Right cardiac atrium (tissue), 5 donors: Measurements from ENCODE around the gene AKR1B1. TPM values are rescaled to one million over a fixed set of nuclear protein-coding genes. Genes with fewer than 3 reads are reported as not detected.
A peak's percentile ranks its signal among the peaks of the same experiment; 100 is the strongest.

Experiments used
- ATAC-seq, 2 donors: fragments of 200-7000 bp; cut with Tn5 transposase; one replicate each; pipeline versions ENCODE4 v1.8.0 to v1.9.1; 2020; ENCODE audit warnings: moderate library complexity in 2 of 2, mild to moderate bottlenecking in 1 of 2
- DNase-seq, 3 donors: peaks; one replicate each; pipeline ENCODE4 v3.0.0-alpha.2; 2020
- H3K27ac ChIP-seq: one replicate; pipeline ENCODE4 v1.5.1; 2013; ENCODE audit warnings: mild to moderate bottlenecking, low read length, control low read depth, moderate library complexity
- H3K27me3 ChIP-seq: one replicate; pipeline ENCODE4 v1.6.1; 2013; ENCODE audit not compliant: control insufficient read depth, insufficient read depth
- H3K4me1 ChIP-seq: one replicate; pipeline ENCODE4 v1.6.1; 2013; ENCODE audit warnings: low read length; ENCODE audit not compliant: control insufficient read depth, insufficient read depth
- H3K4me3 ChIP-seq: one replicate; pipeline ENCODE4 v1.5.1; 2013; ENCODE audit warnings: low read length, control low read depth
- H3K9me3 ChIP-seq: one replicate; pipeline ENCODE4 v1.6.1; 2013; ENCODE audit warnings: low read length; ENCODE audit not compliant: control insufficient read depth
- WGBS: extraction: QIAGEN DNeasy Blood & Tissue Kit; methylation state at CpG from one replicate; pipeline ENCODE4 v1.1.7; 2013; 5-methylcytosine and 5-hydroxymethylcytosine counted together
- intact Hi-C, 4 donors: fragments of 100-400 bp; cut with DNase I; formaldehyde crosslinking; loops; one replicate each; pipeline versions ENCODE4 v1.11.0 to v1.14.0; 2022 to 2023
- polyA plus RNA-seq: library from polyadenylated mRNA; stranded (reverse); fragments of 200-250 nt; gene quantifications from one replicate; pipeline ENCODE4 v1.2.3, GENCODE V29; 2013
- total RNA-seq, 4 donors: library from RNA; stranded (reverse); fragmentation: NEBNext Ultra II Directional; extraction: Animal tissue kit (Norgen Biotek cat#: 25700); gene quantifications; one replicate each; pipeline ENCODE4 v1.2.1, GENCODE V29; 2021
- donor health status: healthy with polysubstance abuse.
- donor health status: DM: no; HTN: yes; CAD: no.
- donor health status: DM: no; HTN: no; CAD: no.
- donor health status: DM: no; HTN: yes; CAD: no; lungs with severe emphysema.
- donor health status: DM: yes; HTN: yes; CAD: no.

Gene AKR1B1
- total and polyA plus RNA-seq, 5 donors: 133 to 211 (median 160) TPM

DNA sequence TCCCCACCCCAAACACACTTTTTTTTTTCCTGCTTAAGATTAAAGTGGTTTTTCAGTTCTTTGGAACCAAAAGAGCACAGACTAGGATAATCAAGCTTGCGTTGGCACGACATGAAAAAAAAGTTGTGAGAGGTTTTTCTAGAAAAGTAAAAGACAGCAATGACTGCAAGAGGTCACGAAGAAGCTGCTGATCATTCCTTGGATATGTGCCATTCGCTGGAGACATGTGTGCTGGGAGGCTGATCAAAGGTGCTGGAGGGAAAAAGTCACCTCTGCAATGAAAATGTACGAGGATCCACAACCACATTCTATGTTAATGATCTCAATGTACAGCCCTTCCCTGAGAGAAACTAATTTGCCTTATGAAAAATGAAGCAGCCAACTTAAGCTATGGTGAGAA lies 5.4 kb downstream of the AKR1B1 start:
- H3K9me3 ChIP-seq: no peaks in the 10 kb centered on the region
- H3K27me3 ChIP-seq: no peaks in the 10 kb centered on the region
- DNase-seq: no peak
- H3K4me3 ChIP-seq: no peak overlapping the region
- intact Hi-C loops: loop anchor here in 1 of 4 donors (5.0 kb wide), 1 partner anchor 39 kb away; no protein-coding TSS in a partner anchor
- H3K4me1 ChIP-seq: peaks cover 13% of the 10 kb centered on the region
- no peak for ATAC-seq
- no peak overlapping the region for H3K27ac ChIP-seq
- WGBS: 65% methylated on average over 5 of the region's 5 CpGs

GRCh38 chr7:134452991-134453473 lies 5.9 kb downstream of the AKR1B1 start:
- H3K27ac ChIP-seq: peak overlapping the region; percentile 42
- DNase-seq (no peak), ATAC-seq (peak; percentile 17 to 31)
- H3K27me3 ChIP-seq: no peaks in the 10 kb centered on the region
- H3K9me3 ChIP-seq: no peaks in the 10 kb centered on the region
- H3K4me3 ChIP-seq: no peak overlapping the region
- intact Hi-C loops: loop anchor here in 1 of 4 donors (5.0 kb wide), 1 partner anchor 39 kb away; no protein-coding TSS in a partner anchor
- H3K4me1 ChIP-seq: peaks cover 13% of the 10 kb centered on the region
- 58% methylated on average over 7 of the region's 7 CpGs for whole genome bisulfite sequencing

- WGBS: 74% methylated on average over 5 of the region's 5 CpGs
- H3K4me3 ChIP-seq: no peak overlapping the region
- no peak for DNase-seq
- ATAC-seq: peak; percentile 9 to 13
- peaks cover 13% of the 10 kb centered on the region for H3K4me1 ChIP-seq
- no peaks in the 10 kb centered on the region for H3K27me3 ChIP-seq
- H3K27ac ChIP-seq: no peak overlapping the region
- intact Hi-C loops: loop anchor here in 1 of 4 donors (5.0 kb wide), 1 partner anchor 40 kb away; no protein-coding TSS in a partner anchor
- no peaks in the 10 kb centered on the region for H3K9me3 ChIP-seq
Measured at GRCh38 chr7:134452419-134452838, 6.5 kb downstream of the AKR1B1 start.

GRCh38 chr7:134451656-134452055 lies 7.2 kb downstream of the AKR1B1 start:
- no peak for DNase-seq
- peaks cover 13% of the 10 kb centered on the region for H3K4me1 ChIP-seq
- no peak for ATAC-seq
- H3K4me3 ChIP-seq: no peak overlapping the region
- 66% methylated on average over 11 of the region's 11 CpGs for WGBS
- H3K27me3 ChIP-seq: no peaks in the 10 kb centered on the region
- intact Hi-C loops: loop anchor here in 1 of 4 donors (5.0 kb wide), 1 partner anchor 41 kb away; no protein-coding TSS in a partner anchor
- H3K27ac ChIP-seq: no peak overlapping the region
- no peaks in the 10 kb centered on the region for H3K9me3 ChIP-seq

GRCh38 chr7:134450294-134451000 lies 8.5 kb downstream of the AKR1B1 start:
- Histone ChIP-seq H3K4me3 (no peak overlapping the region), H3K27ac (no peak overlapping the region), H3K27me3 (no peaks in the 10 kb centered on the region), H3K4me1 (peaks cover 13% of the 10 kb centered on the region), H3K9me3 (no peaks in the 10 kb centered on the region)
- 65% methylated on average over 14 of the region's 14 CpGs for WGBS
- ATAC-seq (no peak), DNase-seq (no peak)
- intact Hi-C loops: loop anchor here in 1 of 4 donors (5.0 kb wide), 1 partner anchor 42 kb away; no protein-coding TSS in a partner anchor

- no peak for ATAC-seq
- intact Hi-C loops: loop anchor here in 1 of 4 donors (5.0 kb wide), 1 partner anchor 43 kb away; no protein-coding TSS in a partner anchor
- no peak overlapping the region for H3K4me3 ChIP-seq
- WGBS: 60% methylated on average over 7 of the region's 7 CpGs
- H3K4me1 ChIP-seq: peaks cover 13% of the 10 kb centered on the region
- no peaks in the 10 kb centered on the region for H3K9me3 ChIP-seq
- no peak for DNase-seq
- H3K27me3 ChIP-seq: no peaks in the 10 kb centered on the region
- no peak overlapping the region for H3K27ac ChIP-seq
Measured at GRCh38 chr7:134449680-134450079, 9.2 kb downstream of the AKR1B1 start.

DNA sequence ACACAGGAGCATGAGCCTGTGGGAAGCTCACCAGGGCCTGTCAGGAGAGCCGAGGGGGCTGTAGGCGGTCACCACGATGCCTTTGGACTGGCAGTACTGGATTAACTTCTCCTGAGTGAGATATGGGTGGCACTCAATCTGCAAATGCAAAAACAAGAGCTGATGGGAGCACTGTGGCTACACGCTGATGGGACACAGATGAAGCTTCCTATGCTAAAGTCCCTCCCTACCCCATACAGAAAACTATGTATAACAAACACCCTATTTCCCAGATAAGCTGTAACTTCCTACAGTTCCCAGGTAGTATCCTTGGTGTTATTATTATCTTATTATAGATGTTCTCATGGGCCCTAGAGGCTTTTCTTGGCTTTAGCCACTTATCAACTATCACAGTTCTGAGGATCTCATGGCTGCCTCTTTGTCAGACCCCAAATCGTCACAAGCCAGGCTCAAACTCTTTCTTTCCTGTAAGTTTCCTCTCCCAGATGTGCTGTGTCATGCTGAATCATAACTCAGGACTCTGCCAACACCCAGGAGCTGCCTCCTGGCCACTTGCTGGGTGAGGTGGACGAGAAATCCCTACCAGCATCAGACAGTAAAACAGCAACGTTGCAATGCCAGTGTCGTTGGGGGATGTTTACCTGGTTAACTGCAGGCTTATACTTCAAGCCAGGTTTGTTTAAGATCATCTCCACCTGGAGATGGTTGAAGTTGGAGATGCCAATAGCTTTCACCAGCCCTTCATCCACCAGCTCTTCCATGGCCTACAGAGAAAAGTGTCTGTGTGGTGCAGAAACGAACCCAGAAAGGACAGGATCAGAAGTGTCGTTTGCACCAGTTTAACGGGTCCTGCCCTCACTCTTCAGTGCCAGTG lies 10.3 kb downstream of the AKR1B1 start:
- H3K9me3 ChIP-seq: no peaks in the 10 kb centered on the region
- intact Hi-C loops: no loop called here
- ATAC-seq (no peak), DNase-seq (no peak)
- 70% methylated on average over 11 of the region's 11 CpGs for WGBS
- no peaks in the 10 kb centered on the region for H3K27me3 ChIP-seq
- peaks cover 8% of the 10 kb centered on the region for H3K4me1 ChIP-seq
- no peak overlapping the region for H3K4me3 ChIP-seq
- no peak overlapping the region for H3K27ac ChIP-seq

DNA sequence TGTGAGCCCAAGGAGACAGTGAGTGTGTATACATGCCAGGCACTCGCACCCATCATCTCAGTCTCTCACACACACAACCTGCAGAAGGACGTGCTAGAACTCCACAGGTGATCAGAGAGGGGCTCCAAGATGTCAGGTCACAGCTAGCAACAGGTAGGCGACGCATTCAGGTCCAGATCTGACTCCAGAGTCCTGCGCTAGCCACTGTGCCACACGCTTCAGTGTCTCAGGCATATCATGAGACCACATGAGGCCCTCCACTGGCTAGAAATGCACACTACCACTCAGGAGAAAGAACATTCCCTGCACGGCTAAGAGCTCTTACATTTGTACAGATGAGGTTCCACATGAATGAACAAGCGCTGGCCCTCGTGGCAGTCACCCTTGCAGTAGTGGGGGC lies 11.5 kb downstream of the AKR1B1 start:
- intact Hi-C loops: no loop called here
- H3K4me3 ChIP-seq: no peak overlapping the region
- ATAC-seq: no peak
- peaks cover 2% of the 10 kb centered on the region for H3K4me1 ChIP-seq
- WGBS: 87% methylated on average over 9 of the region's 9 CpGs
- DNase-seq: no peak
- no peaks in the 10 kb centered on the region for H3K9me3 ChIP-seq
- H3K27me3 ChIP-seq: no peaks in the 10 kb centered on the region
- H3K27ac ChIP-seq: no peak overlapping the region

- Histone ChIP-seq H3K4me3 (no peak overlapping the region), H3K9me3 (no peaks in the 10 kb centered on the region), H3K27me3 (no peaks in the 10 kb centered on the region), H3K4me1 (no peaks in the 10 kb centered on the region), H3K27ac (no peak overlapping the region)
- ATAC-seq (no peak), DNase-seq (no peak)
- intact Hi-C loops: no loop called here
- 95% methylated on average over 10 of the region's 10 CpGs for WGBS
Measured at GRCh38 chr7:134446923-134447322, 12.0 kb downstream of the AKR1B1 start.

DNA sequence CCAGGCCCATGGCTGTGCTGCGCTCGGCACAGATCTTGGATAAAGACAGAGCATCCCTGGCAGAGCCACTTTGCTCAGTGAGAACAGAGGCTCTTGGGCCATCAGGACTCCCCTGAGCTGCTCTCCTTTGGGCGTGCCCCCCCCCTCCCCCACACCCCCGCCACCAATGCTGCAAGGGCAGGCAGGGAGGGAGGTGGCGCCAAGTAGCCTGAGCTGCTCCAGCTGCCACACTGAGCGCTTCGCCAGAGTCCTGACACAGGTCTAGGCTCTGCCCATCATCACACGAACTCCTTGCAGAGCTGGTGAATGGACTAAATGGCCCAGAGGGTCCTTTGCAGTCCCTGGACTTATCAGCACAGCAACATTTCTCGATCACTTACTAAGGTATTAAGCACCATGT lies 12.5 kb downstream of the AKR1B1 start:
- Histone ChIP-seq H3K27me3 (no peaks in the 10 kb centered on the region), H3K4me1 (no peaks in the 10 kb centered on the region), H3K27ac (no peak overlapping the region), H3K9me3 (no peaks in the 10 kb centered on the region), H3K4me3 (no peak overlapping the region)
- intact Hi-C loops: no loop called here
- no peak for DNase-seq
- 87% methylated on average over 9 of the region's 9 CpGs for WGBS
- ATAC-seq: no peak

DNA sequence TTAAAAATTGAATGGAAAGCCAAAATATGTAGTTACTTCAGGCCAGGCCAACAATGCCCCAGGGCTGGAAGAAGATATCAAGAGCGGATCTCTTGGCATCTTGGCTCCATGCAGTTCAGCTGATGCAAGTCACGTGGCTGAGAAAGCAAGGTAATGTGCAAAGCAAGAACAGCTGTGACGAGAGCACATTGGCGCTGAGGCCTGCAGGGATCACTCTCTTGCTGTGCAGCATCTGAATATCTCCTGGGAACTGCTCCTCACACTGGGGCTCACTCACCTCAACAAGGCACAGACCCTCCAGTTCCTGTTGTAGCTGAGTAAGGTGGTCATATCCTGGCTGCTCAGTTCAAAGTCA lies 14.0 kb downstream of the AKR1B1 start:
- DNase-seq (no peak), ATAC-seq (no peak)
- Histone ChIP-seq H3K4me1 (no peaks in the 10 kb centered on the region), H3K4me3 (no peak overlapping the region), H3K9me3 (no peaks in the 10 kb centered on the region), H3K27me3 (no peaks in the 10 kb centered on the region), H3K27ac (no peak overlapping the region)
- intact Hi-C loops: no loop called here
- 68% methylated on average over 4 of the region's 4 CpGs for WGBS
